ENCODE measurements around the gene IGF1R.

The IGF1R gene

DNA sequence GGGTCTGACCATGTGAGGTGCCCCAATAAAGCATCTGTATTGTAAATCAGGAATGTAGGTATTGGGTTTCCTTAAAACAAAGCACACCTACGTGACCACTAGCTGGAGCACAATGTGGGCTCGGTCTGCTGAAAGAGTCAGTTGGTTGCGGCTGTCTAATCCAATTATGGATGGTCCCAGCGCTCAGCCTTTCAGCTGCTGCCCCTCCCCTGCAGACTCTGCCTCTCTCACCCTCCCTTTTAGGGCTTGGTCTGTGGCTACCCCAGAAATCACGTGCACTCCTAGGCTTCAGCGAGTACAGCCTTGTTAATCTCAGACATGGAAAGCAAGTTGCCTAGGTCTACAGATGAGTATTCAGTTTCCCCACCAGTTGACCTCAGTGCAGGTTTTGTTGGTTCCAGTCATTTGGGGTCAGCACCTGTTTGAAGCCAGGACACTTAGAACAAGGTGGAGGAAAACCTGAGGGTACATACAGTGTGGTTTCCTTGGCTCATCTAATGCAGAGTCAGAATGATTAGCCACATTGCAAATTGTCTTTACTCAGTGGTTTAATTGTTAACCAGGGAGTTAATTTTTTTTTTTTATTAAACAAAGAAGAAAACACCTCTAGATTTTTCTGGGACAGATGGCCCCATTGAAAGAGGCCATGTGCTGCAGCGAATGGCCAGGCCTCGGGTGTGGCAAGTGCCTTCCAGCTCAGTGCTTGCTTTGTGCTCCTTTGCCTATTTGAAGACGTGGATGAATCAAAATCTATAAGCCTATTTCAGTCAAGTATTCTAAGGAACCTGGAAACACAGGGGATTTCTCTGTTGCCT, 137.7 kb downstream of the IGF1R start:
- Histone ChIP-seq H3K79me2 (ENCODE audit: low read length) (no peaks in the 10 kb centered on the region), H4K20me1 (ENCODE audit: insufficient read depth, low read length) (peaks cover 12% of the 10 kb centered on the region; the same call in 1 of the 2 replicates), H3K9ac (ENCODE audit: low read length) (no peak overlapping the region), H2AFZ (ENCODE audit: low read depth, low read length) (no peak overlapping the region), H3K4me2 (ENCODE audit: low read length) (peak overlapping the region; percentile 47), H3K4me3 (ENCODE audit: low read length) (0 out of 2 replicates have a peak overlapping the region, but pooled peaks have one; percentile 1), H3K27me3 (ENCODE audit: low read depth, low read length) (no peaks in the 10 kb centered on the region), H3K4me1 (ENCODE audit: low read length) (peaks cover 22% of the 10 kb centered on the region), H3K9me3 (ENCODE audit: insufficient read depth, low read length) (no peaks in the 10 kb centered on the region), H3K36me3 (replicated peaks; ENCODE audit: low read depth, low read length) (no peaks in the 10 kb centered on the region), H3K27ac (ENCODE audit: low read length) (no peak overlapping the region)
- TF ChIP-seq CTCF (IDR thresholded peaks at IDR 0.05; ENCODE audit: low read depth, low read length) (no peak), EZH2phosphoT487 (IDR thresholded peaks at IDR 0.05; ENCODE audit: low read depth) (no peak)

GRCh38 chr15:98786717-98787116, 138.4 kb downstream of the IGF1R start:
- Histone ChIP-seq H3K79me2 (ENCODE audit: low read length) (no peaks in the 10 kb centered on the region), H3K9me3 (ENCODE audit: insufficient read depth, low read length) (no peaks in the 10 kb centered on the region), H3K27ac (ENCODE audit: low read length) (no peak overlapping the region), H4K20me1 (ENCODE audit: insufficient read depth, low read length) (peaks cover 12% of the 10 kb centered on the region), H3K9ac (ENCODE audit: low read length) (no peak overlapping the region), H3K27me3 (ENCODE audit: low read depth, low read length) (no peaks in the 10 kb centered on the region), H3K4me1 (ENCODE audit: low read length) (peaks cover 22% of the 10 kb centered on the region), H3K4me3 (ENCODE audit: low read length) (no peak overlapping the region), H2AFZ (ENCODE audit: low read depth, low read length) (no peak overlapping the region), H3K4me2 (ENCODE audit: low read length) (no peak overlapping the region), H3K36me3 (replicated peaks; ENCODE audit: low read depth, low read length) (no peaks in the 10 kb centered on the region)
- TF ChIP-seq EZH2phosphoT487 (IDR thresholded peaks at IDR 0.05; ENCODE audit: low read depth) (no peak), CTCF (IDR thresholded peaks at IDR 0.05; ENCODE audit: low read depth, low read length) (no peak)

GRCh38 chr15:98787194-98787593, 138.9 kb downstream of the IGF1R start:
- Histone ChIP-seq H4K20me1 (ENCODE audit: insufficient read depth, low read length) (peaks cover 11% of the 10 kb centered on the region), H3K4me1 (ENCODE audit: low read length) (peaks cover 22% of the 10 kb centered on the region), H3K36me3 (replicated peaks; ENCODE audit: low read depth, low read length) (no peaks in the 10 kb centered on the region), H3K27me3 (ENCODE audit: low read depth, low read length) (no peaks in the 10 kb centered on the region), H3K9me3 (ENCODE audit: insufficient read depth, low read length) (no peaks in the 10 kb centered on the region), H3K79me2 (ENCODE audit: low read length) (no peaks in the 10 kb centered on the region), H3K4me3 (ENCODE audit: low read length) (no peak overlapping the region), H3K4me2 (ENCODE audit: low read length) (no peak overlapping the region), H3K27ac (ENCODE audit: low read length) (no peak overlapping the region), H2AFZ (ENCODE audit: low read depth, low read length) (no peak overlapping the region), H3K9ac (ENCODE audit: low read length) (no peak overlapping the region)
- TF ChIP-seq CTCF (IDR thresholded peaks at IDR 0.05; ENCODE audit: low read depth, low read length), result no peak

- TF ChIP-seq EZH2phosphoT487 (IDR thresholded peaks at IDR 0.05; ENCODE audit: low read depth), result no peak
- no peak for TF ChIP-seq CTCF (IDR thresholded peaks at IDR 0.05; ENCODE audit: low read depth, low read length)
- no peak overlapping the region for H3K4me2 ChIP-seq (ENCODE audit: low read length)
- H3K9ac ChIP-seq (ENCODE audit: low read length), result no peak overlapping the region
- no peak overlapping the region for H3K27ac ChIP-seq (ENCODE audit: low read length)
- H3K4me3 ChIP-seq (ENCODE audit: low read length), result no peak overlapping the region
- no peaks in the 10 kb centered on the region for H3K36me3 ChIP-seq (replicated peaks; ENCODE audit: low read depth, low read length)
- no peak overlapping the region for H2AFZ ChIP-seq (ENCODE audit: low read depth, low read length)
- H3K27me3 ChIP-seq (ENCODE audit: low read depth, low read length), result no peaks in the 10 kb centered on the region
- H4K20me1 ChIP-seq (ENCODE audit: insufficient read depth, low read length), result peaks cover 11% of the 10 kb centered on the region
- H3K9me3 ChIP-seq (ENCODE audit: insufficient read depth, low read length), result no peaks in the 10 kb centered on the region
- H3K4me1 ChIP-seq (ENCODE audit: low read length), result peaks cover 22% of the 10 kb centered on the region
- H3K79me2 ChIP-seq (ENCODE audit: low read length), result no peaks in the 10 kb centered on the region
Measured at GRCh38 chr15:98787936-98788757, 139.8 kb downstream of the IGF1R start.
